LNCaP clone FGC (cell line): ENCODE results near the gene RPL5.

Experiments used
- DNase-seq: peaks from one replicate; pipeline ENCODE4 v3.0.0-alpha.2; 2011; ENCODE audit warnings: low read depth
- H3K4me3 ChIP-seq: 2 replicates; pipeline ENCODE4 v1.5.1; 2011; ENCODE audit warnings: mild to moderate bottlenecking, low read depth, low read length, control low read depth
- TF ChIP-seq, protein P1 (sequence below): IDR thresholded peaks from 2 replicates; pipeline ENCODE4 v1.5.1; 2012; ENCODE audit warnings: mild to moderate bottlenecking; ENCODE audit not compliant: control insufficient read depth, insufficient read depth; ENCODE audit errors: extremely low read depth

The RPL5 gene

DNA sequence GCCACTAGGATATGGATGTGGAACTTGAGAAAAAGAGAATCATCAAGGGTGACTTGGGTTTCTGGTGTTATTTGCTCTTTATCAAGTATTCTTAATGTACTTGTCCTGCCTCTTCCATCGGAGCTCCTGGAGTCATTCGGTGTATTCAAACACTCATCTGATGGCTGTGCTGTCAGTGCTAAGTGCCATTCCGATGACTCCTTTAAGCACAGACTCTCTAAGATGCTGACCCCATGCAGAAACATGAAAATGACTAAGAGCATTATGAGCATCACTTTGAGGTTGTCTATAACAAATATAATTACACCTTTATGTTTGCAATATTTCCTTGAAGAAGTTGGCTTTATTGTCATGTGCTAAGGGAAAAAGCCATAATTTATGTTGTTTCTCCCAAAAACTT lies 11.3 kb upstream of the RPL5 start:
- TF ChIP-seq, protein P1, sequence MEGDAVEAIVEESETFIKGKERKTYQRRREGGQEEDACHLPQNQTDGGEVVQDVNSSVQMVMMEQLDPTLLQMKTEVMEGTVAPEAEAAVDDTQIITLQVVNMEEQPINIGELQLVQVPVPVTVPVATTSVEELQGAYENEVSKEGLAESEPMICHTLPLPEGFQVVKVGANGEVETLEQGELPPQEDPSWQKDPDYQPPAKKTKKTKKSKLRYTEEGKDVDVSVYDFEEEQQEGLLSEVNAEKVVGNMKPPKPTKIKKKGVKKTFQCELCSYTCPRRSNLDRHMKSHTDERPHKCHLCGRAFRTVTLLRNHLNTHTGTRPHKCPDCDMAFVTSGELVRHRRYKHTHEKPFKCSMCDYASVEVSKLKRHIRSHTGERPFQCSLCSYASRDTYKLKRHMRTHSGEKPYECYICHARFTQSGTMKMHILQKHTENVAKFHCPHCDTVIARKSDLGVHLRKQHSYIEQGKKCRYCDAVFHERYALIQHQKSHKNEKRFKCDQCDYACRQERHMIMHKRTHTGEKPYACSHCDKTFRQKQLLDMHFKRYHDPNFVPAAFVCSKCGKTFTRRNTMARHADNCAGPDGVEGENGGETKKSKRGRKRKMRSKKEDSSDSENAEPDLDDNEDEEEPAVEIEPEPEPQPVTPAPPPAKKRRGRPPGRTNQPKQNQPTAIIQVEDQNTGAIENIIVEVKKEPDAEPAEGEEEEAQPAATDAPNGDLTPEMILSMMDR: no peak
- DNase-seq: no peak
- H3K4me3 ChIP-seq: no peak overlapping the region

DNA sequence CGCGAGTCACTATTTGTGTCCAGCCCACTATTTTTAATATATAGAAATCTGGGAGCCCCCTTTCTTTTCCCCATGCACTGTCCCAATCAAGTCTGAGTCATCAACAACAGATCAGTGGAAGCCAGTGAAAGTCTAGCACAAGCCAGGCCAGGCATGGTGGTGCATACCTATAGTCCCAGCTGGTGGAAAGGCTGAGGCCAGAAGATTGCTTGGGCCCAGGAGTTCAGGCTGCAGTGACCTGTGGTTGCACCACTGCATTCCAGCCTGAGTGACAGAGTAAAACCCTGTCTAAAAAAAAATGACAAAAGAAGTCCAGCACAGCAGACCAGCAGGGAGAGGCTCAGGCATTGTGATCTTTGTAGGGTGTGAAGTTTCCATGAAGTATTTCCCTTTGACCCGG lies 9.0 kb upstream of the RPL5 start:
- DNase-seq: no peak
- H3K4me3 ChIP-seq: no peak overlapping the region
- TF ChIP-seq, protein P1: no peak

DNA sequence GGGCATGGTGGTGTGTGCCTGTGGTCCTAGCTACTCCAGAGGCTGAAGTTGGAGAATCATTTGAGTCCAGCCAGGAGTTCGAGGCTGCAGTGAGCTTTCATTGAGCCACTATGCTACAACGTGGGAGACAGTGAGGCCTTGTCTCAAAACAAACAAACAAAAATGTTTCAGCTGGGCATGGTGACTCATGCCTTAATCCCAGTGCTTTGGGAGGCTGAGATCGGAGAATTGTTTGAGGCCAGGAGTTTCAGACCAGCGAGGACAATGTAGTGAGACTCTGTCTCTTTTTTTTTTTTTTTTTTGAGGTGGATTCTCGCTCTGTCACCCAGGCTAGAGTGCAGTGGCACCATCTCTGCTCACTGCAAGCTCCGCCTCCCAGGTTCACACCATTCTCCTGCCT lies 5.0 kb upstream of the RPL5 start:
- no peak overlapping the region for H3K4me3 ChIP-seq
- no peak for DNase-seq
- TF ChIP-seq, protein P1: no peak

DNA sequence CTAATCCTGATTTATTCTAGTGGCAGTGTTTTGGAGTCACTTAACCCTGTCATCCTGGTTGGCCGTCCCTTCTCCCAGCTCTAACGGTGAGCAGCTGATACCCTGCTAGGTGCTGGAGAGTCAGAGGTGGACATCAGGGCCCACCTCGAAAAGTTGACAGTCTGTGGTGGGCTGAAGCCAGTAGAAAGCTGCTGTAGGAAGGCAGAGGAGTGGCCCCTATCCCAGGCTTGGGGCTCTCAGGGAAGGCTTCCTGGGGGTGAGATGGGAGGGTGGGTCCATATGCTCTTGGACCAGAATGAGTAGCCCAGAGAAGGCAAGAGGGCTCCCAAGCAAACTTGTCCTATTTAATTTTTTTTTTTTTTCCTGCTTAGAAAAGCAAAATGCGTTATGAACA lies 475 bp upstream of the RPL5 start:
- no peak for DNase-seq
- H3K4me3 ChIP-seq: peak overlapping the region; percentile 100

DNA sequence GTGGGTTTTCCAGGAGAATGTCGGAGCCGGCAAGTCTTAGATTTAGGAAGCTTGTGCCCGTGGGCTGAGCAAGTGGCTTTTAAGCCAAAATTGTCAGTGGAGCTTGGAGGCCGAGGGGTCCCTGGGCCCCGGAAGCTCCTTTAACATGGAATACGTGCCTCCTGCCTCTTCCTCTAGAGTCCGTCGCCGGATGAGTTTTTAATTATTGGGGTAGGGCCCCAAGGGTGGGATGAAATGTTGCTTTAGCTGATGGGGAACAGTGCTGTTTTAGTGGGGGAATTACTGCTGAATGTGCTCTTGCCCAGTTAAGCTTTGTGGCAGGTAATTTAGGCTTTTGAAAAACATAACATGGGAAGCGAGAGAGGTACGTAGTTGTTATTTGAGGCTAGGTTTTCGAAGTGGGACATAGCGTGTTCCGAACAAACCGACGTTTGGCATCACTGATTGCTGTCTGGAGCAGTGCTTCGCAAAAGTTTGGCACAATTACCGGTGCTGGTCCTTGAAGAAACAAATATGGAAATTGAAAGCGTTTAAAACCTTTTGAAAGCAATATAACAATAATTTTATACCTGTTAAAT lies 786 bp downstream of the RPL5 start:
- H3K4me3 ChIP-seq: peak overlapping the region; percentile 100
- DNase-seq: no peak

More for the DNA sequence above, 475 bp upstream of the RPL5 start:
- TF ChIP-seq, protein P1: no peak

DNA sequence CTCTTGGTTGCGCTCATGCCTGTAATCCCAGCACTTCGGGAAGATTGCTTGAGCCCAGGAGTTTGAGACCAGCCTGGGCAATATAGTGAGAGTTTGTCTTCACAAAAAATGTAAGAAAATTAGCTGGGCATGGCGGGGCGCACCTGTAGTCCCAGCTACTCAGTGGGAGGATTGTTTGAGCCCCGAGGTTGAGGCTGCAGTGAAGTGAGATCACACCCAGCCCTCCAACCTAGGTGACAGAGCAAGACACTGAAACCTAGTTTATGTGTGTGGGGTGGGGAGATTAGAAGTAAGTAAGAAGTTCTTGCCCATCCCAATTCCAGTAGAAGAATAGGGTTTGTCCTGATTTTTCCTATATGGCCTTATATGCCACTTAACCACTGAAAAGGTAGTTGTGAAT lies 2.0 kb downstream of the RPL5 start:
- DNase-seq: no peak
- TF ChIP-seq, protein P1: no peak
- peak overlapping the region; percentile 100 for H3K4me3 ChIP-seq

More for the DNA sequence above, 786 bp downstream of the RPL5 start:
- TF ChIP-seq, protein P1: no peak

DNA sequence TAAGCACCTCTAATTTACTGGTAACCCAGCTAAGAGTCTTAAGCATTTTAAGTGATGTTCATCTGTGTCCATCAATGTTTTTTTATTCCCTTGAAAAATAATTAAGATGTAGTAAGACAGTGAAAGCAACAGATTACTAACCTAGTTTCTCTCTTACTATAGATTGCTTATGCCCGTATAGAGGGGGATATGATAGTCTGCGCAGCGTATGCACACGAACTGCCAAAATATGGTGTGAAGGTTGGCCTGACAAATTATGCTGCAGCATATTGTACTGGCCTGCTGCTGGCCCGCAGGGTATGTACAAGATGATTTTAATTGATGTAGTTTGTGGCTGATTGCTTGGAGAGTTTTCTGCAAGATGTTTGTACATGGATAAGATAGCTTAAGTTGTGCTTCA lies 2.8 kb downstream of the RPL5 start:
- TF ChIP-seq, protein P1: no peak
- no peak for DNase-seq
- H3K4me3 ChIP-seq: no peak overlapping the region
